ENCODE results near the gene NEO1.

NEO1 gene

DNA sequence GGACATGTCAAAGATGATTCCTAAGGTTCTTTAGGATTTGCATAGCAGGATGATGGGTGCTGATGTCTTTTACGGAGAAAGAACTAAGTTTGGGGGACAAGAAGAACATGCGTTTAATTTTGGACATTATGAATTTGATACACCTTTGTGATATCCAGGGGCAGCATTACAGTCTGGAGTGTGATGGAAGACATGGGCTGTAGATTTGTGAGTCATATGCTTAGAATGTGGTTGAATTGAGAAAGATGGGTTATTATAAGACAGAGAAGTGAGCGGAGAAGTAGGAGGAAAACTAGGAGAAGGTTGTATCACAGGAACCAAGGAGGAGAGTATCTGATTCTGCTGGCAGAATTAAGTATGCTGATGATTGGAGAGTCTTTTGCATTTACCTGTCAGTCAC lies 20.6 kb downstream of the NEO1 start:
- DNase-seq, result no peak

DNA sequence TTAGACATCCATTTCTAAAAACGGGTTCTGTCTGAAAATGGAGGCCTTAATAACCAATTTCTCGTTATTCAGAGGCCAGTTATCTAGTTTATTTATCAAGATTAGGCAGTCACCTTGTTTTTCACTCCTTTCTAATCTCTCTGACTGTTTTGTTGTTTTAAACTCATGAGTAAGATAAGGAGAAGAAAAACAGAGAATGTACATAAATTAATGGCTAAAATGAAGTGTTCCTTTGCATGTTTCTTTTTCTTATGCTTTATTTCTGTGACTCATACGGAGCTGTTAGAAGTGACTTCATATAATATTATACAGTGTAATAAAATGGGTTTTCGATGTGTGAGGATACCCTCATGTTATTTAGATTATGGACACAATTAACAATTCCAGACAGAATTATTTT lies 22.0 kb downstream of the NEO1 start:
- no peak for DNase-seq

DNA sequence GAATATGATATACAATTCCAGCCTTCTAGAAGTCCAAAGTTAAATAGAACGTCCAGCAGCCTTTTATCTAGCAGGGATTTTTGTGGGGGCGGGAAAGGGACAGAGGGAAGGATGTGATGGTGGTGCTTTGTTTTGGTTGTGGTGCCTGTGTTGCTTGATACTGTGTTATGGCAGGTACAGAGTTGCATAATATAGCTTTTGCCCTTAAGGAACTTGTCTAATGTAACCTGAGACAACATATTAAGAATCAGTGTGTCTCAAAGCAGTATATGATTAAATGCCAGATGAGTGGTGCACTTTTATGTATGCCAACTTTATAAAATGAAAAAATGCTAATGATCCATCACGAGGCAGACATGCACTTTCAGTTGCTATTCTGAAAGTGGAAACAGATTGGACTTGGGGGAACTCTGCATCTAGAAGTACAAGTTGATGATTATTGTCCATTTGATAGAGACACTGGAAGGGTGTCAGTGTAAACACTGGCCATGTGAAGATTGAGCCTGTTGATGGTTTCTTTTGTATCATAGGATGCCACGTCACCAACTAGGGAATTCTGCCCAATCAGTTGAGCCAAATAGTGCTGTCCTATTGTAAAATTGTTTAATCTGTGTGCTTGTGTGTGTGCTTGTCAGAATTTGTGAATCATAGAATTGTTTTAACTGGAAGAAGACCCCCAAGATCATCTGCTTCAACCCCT lies 23.0 kb downstream of the NEO1 start:
- DNase-seq, result peak in 16 of 56 donors; percentile 5 to 68 (median 27)

- no peak for DNase-seq
Observed at GRCh38 chr15:73078291-73078690, 26.0 kb downstream of the NEO1 start.

DNA sequence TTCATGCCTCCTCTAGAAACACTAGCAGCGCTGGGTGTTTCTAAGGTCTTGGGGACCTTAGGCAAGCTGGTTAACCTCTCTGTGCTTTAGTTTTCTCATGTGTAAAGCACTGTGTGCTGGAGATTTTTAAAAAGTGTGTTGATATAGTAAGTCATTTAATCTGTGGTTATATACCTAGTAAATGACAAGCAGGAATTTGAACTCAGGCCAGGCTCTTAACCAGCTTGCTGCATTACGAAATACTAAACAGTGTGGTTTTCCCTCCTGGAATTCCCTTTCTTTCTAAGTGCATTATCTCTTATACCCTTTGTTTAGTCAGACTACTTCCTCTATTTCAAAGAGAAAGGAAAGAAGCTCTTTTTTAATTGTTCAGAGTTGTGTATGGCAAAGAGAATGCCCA lies 26.5 kb downstream of the NEO1 start:
- no peak for DNase-seq

- no peak for DNase-seq
Observed at GRCh38 chr15:73079565-73079964, 27.3 kb downstream of the NEO1 start.

DNA sequence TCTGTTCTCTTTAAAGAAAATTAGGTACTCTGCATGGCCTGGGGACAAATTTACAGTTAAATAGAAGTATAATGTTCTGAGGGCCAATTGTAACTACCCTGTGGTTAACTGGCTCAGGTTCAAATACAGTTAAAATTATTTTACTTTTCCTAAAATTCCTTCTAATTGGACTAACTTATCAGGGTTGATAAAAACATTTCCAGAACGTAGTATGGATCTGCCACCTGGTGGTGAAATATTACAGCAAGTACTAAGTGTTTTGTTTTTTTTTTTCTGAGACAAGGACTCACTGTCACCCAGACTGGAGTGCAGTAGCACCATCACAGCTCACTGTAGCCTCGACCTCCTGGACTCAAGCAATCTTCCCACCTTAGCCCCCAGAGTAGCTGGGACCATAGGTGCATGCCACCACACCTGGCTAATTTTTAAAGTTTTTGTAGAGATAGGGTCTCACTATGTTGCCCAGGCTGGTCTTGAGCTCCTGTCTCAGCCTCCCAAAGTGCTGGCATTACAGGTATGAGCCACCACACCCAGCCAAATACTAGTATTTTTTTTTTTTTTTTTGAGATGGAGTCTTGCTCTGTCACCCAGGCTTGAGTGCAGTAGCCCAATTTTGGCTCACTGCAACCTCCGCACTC lies 29.2 kb downstream of the NEO1 start:
- DNase-seq, result peak in 8 of 56 donors; percentile 4 to 48 (median 13)

GRCh38 chr15:73082812-73083211 lies 30.5 kb downstream of the NEO1 start:
- DNase-seq, result no peak

- DNase-seq, result no peak
Observed at GRCh38 chr15:73087098-73087497, 34.8 kb downstream of the NEO1 start.

GRCh38 chr15:73105064-73105463 lies 52.8 kb downstream of the NEO1 start:
- no peak for DNase-seq

DNA sequence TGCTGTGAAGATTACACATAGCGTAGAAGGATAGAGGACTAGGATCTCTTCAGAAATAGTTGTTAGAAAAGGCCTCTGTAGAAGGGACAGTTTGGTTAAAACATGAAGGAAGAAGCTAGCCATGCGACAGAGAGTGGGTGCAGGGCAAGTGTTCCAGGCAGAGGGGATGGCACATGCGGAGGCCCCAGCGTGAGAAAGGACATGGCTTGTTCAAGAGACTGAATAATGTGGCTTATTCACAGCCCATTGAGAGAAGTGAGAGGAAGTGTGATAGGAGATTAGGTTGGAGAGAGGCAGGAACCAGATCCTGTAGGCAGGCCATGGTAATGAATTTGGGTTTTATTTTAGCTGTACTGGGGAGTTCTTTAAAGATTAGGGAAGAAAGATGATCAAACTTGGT lies 56.4 kb downstream of the NEO1 start:
- DNase-seq, result peak in 3 of 56 donors; percentile 1 to 8 (median 5)

GRCh38 chr15:73109765-73110164 lies 57.5 kb downstream of the NEO1 start:
- no peak for DNase-seq

DNA sequence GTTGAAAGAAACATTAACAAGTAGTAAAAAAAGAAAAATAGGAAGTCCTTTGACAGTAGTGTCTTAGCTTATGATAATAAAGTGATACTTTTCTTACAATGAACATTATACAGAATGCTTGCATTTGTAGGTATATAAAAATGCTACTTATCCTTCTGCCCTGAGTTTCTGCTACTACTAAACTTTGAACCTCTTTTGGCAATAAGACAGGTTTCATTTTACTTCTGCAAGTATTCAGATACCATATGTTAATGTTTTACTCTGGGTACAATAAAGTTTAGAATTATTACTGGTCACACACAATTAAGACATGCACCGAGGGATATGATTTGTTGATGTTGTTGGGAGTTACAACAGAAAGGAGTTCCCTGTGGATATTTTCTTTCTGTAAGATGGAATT lies 57.9 kb downstream of the NEO1 start:
- DNase-seq, result no peak

- no peak for DNase-seq
Observed at GRCh38 chr15:73114064-73114463, 61.8 kb downstream of the NEO1 start.

DNA sequence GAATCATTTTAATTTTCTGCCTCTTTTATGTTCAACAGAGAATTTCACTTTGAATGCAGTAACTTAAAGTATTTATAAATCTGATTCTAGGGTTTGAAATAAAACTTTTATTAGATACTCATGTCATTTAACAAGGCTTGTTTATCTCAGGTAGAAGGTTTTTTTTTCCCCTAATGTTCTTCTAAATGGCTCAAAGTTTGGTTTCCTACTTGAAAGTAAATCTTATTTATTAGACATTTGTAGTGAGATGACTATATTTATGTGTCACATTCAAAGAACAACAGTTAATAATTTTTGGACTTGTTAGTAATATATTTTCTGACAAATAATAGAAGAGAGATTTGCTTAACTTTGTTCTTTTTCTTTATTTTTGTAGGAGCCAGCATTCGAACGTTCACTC lies 63.9 kb downstream of the NEO1 start:
- no peak for DNase-seq

DNA sequence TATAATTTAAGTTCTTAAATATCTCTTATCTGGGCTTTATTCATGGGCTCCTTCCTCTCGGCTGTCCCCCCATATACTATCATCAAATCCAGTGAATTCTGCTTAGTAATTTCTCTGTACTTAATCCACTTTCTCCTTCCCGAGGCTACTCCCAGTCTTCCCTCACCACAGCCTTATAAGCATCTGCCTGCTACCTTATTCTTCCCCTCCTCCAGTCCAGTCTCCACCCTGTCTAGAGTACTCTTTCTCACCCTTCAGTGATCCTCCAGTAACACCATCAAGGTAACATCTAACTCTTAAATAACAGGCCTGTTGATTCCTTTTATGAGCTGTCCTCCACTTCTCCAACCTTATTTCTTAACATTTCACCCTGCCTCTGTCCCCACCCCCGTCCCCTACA lies 65.8 kb downstream of the NEO1 start:
- DNase-seq, result no peak

DNA sequence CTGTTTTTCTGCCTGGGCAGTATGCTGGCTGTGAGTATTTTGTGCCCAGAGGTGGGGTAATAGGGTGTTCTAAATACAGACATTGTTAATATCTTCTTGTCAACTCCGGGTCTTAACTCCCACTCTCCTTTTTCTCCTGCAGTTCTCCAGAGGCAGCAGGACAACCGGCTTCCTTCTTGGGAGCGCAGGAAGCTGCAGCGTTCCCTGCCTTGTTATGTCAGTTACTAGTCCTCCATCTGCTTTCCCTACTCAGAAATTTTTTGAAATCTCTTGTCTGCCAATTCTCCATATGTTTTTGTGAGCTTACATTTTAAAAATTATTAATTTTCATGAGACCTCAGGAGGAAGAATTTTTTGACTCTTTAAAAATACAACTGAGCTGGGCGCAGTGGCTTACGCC lies 67.2 kb downstream of the NEO1 start:
- DNase-seq, result peak in 1 of 56 donors; percentile 1

GRCh38 chr15:73120269-73120668 lies 68.0 kb downstream of the NEO1 start:
- DNase-seq, result no peak

GRCh38 chr15:73125219-73125618 lies 73.0 kb downstream of the NEO1 start:
- DNase-seq, result no peak

DNA sequence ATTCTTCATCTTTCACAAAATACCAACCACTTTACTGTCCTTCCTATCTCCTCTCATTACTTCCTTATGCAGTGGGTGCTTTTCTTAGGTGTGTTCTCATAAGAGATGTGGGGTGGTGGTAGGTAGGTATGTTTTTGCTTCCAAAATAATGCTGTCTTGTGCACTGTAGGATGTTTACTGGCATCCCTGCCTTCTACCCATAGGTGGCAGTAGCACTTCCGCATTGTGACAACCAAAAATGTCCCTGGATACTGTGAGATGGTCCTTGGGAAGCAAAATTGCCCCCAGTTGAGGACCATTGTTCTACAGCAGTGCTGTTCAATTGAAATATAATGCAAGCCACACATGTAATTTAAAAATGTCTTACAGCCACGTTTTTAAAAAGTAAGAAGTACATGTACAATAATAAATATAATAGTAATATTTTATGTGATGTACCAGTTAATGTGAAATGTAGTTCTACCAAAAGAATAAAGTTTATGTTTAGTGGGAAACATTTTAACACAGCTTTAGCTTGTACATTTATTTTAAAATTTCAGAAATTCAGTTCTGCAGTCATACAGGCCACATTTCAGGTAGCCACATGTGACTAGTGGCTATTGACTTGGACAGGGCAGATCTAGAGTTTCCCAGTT lies 75.2 kb downstream of the NEO1 start:
- DNase-seq, result peak in 5 of 56 donors; percentile 2 to 21 (median 7)

DNA sequence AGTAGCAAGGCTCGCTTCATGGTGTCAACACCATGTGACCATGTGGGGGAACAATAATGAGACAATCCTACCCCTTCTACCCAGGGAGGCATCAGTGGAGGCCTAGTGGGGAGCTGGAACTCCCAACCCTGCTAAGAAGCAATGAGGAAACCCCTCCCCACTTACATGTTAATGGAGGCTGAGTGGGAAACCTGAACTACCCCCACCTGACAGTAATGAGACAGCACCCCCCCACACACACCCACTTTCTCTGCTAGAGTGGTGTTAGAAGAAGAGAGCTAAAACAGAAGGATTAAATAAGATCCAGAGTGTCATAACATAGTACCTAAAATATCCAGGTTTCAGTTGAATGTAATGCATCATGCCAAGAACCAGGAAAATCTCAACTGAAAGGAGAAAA lies 78.6 kb downstream of the NEO1 start:
- DNase-seq, result no peak

DNA sequence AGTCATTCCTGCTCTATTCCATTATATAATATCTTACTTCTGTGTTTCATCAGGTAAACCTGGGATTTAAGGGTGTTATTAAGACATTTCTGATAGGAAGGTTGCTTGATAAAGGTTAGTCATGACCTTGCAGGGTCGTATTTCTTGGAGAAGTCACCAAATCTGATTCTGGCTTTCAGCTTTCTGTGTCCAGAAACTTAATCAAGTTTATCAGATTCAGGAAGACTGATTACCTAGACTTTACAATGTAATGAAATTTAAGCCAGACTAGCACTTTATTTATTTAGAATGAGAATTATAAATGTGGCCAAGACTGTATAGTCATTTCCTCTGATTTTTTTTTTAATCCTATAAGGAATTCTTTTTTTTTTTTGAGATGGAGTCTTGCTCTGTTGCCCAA lies 81.9 kb downstream of the NEO1 start:
- DNase-seq, result no peak
